B cell (primary cell): Measurements from ENCODE around the gene KMT2C. TPM values are rescaled to one million over a fixed set of nuclear protein-coding genes. Genes with fewer than 3 reads are reported as not detected.
"Not testable (repeated sequence)": the region's sequence is repeated elsewhere in the genome, so short reads cannot be mapped to it uniquely, and the experiment has no call there.

ENCODE experiments used
- ATAC-seq: fragments of 200-7000 bp; cut with Tn5 transposase; one replicate; pipeline ENCODE4 v1.10.0; 2021; ENCODE audit warnings: low read depth, mild to moderate bottlenecking, moderate number of reproducible peaks, moderate library complexity
- CTCF ChIA-PET: fragments of 350-600 bp; sonication (Branson Sonifier 250); formaldehyde crosslinking; loops from one replicate; lab custom pipeline; 2021; ENCODE audit warnings: antibody characterized with exemption, inconsistent platforms; lab: Charles Lee
- POLR2A ChIA-PET: fragments of 350-600 bp; sonication (Branson Sonifier 250); formaldehyde crosslinking; loops from one replicate; lab custom pipeline; 2021; ENCODE audit warnings: antibody characterized with exemption; lab: Charles Lee
- DNase-seq: peaks from one replicate; pipeline ENCODE4 v3.0.0; 2013
- H2AFZ ChIP-seq: 2 replicates; pipeline ENCODE4 v1.6.1; 2012; ENCODE audit warnings: mild to moderate bottlenecking, low read depth, low read length; ENCODE audit not compliant: insufficient read depth, poor library complexity, severe bottlenecking
- H3K27ac ChIP-seq, 2 donors: 1 replicate in 1 of 2; 2 replicates in 1 of 2; pipeline ENCODE4 v1.5.1; 2012 to 2013; ENCODE audit warnings: low read length in 2 of 2, mild to moderate bottlenecking in 2 of 2, moderate library complexity in 1 of 2
- H3K27me3 ChIP-seq, 4 experiments: fragments of 200-600 bp in 1 of 4; sonication (generic) in 1 of 4; replicated peaks in 1 of 4; 1 replicate in 2 of 4; 2 replicates in 2 of 4; pipeline versions ENCODE4 v1.6.1 to v1.7.0; 2013 to 2016; ENCODE audit warnings: low read length in 3 of 4, mild to moderate bottlenecking in 2 of 4, mixed read lengths in 1 of 4, moderate library complexity in 1 of 4; ENCODE audit not compliant: insufficient read depth in 4 of 4, control insufficient read depth in 3 of 4; ENCODE audit errors: control extremely low read depth in 1 of 4
- H3K36me3 ChIP-seq, 2 experiments: replicated peaks in 1 of 2; 1 replicate in 1 of 2; 2 replicates in 1 of 2; pipeline versions ENCODE4 v1.6.1 to v1.7.1; 2013; ENCODE audit warnings: low read length in 1 of 2; ENCODE audit not compliant: insufficient read depth in 2 of 2, control insufficient read depth in 1 of 2; ENCODE audit errors: control extremely low read depth in 1 of 2, extremely low read depth in 1 of 2
- H3K4me1 ChIP-seq, 2 donors: fragments of 200-600 bp in 1 of 2; sonication (generic) in 1 of 2; 1 replicate in 1 of 2; 2 replicates in 1 of 2; pipeline versions ENCODE4 v1.5.1 to v1.6.1; 2013 to 2017; ENCODE audit warnings: low read length in 2 of 2; ENCODE audit not compliant: control insufficient read depth in 2 of 2, insufficient read depth in 2 of 2
- H3K4me2 ChIP-seq: replicated peaks from 2 replicates; pipeline ENCODE3; 2012; ENCODE audit warnings: mild to moderate bottlenecking, low read depth, low read length; ENCODE audit not compliant: poor library complexity, severe bottlenecking
- H3K4me3 ChIP-seq, 5 experiments: fragments of 200-600 bp in 1 of 5; sonication (generic) in 1 of 5; 1 replicate in 3 of 5; 2 replicates in 2 of 5; pipeline versions ENCODE4 v1.5.1 to v1.7.0; 2011 to 2016; ENCODE audit warnings: low read length in 4 of 5, mild to moderate bottlenecking in 4 of 5, low read depth in 2 of 5, control low read depth in 1 of 5, moderate library complexity in 1 of 5; ENCODE audit not compliant: insufficient read depth in 1 of 5; ENCODE audit errors: control extremely low read depth in 1 of 5, extremely low read depth in 1 of 5
- H3K79me2 ChIP-seq: fragments of 200-600 bp; sonication (generic); one replicate; pipeline ENCODE4 v1.6.0; 2016; ENCODE audit warnings: low read length; ENCODE audit not compliant: control insufficient read depth, insufficient read depth
- H3K9ac ChIP-seq: fragments of 200-600 bp; sonication (generic); 2 replicates; pipeline ENCODE4 v1.6.1; 2017; ENCODE audit warnings: mild to moderate bottlenecking, low read length, moderate library complexity
- H3K9me3 ChIP-seq, 3 donors: one replicate each; pipeline versions ENCODE4 v1.6.1 to v1.7.1; 2013; ENCODE audit warnings: low read length in 2 of 3; ENCODE audit not compliant: control insufficient read depth in 2 of 3, insufficient read depth in 1 of 3; ENCODE audit errors: control extremely low read depth in 1 of 3
- H4K20me1 ChIP-seq: 2 replicates; pipeline ENCODE4 v1.6.0; 2012; ENCODE audit warnings: mild to moderate bottlenecking, low read length; ENCODE audit not compliant: insufficient read depth, control insufficient read depth, poor library complexity, severe bottlenecking
- H3K27ac Mint-ChIP-seq: one replicate; pipeline ENCODE4 v1.8.0; 2021; ENCODE audit warnings: mixed read lengths
- H3K27me3 Mint-ChIP-seq: one replicate; pipeline ENCODE4 v1.8.0; 2021; ENCODE audit warnings: mixed read lengths
- H3K4me1 Mint-ChIP-seq: one replicate; pipeline ENCODE4 v1.8.0; 2021; ENCODE audit warnings: mixed read lengths
- H3K4me3 Mint-ChIP-seq: one replicate; pipeline ENCODE4 v1.8.0; 2021; ENCODE audit warnings: mixed read lengths
- H3K9me3 Mint-ChIP-seq: one replicate; pipeline ENCODE4 v1.8.0; 2022; ENCODE audit warnings: mixed read lengths; ENCODE audit not compliant: insufficient read depth
- WGBS: methylation state at CpG from one replicate; pipeline ENCODE4 v1.1.5; 2013; ENCODE audit warnings: missing lambda C conversion rate; ENCODE audit not compliant: insufficient coverage; 5-methylcytosine and 5-hydroxymethylcytosine counted together
- intact Hi-C: fragments of 100-400 bp; cut with micrococcal nuclease; formaldehyde crosslinking; loops from one replicate; pipeline ENCODE4 v1.10.0; 2022
- polyA plus RNA-seq: library from polyadenylated mRNA; depleted of rRNA; stranded (reverse); fragments of >200 nt; gene quantifications from 2 replicates; pipeline ENCODE4 v1.2.3, GENCODE V29; 2012
- total RNA-seq, 2 donors: library from RNA; stranded (reverse); fragments of 120-200 nt in 1 of 2; gene quantifications; 1 replicate in 1 of 2; 2 replicates in 1 of 2; pipeline versions ENCODE4 v1.2.3 to v1.2.4, GENCODE V29; 2013 to 2022

The KMT2C gene
- total and polyA plus RNA-seq, 2 donors (not counting 1 experiment from before 2014, with no cell fraction given): 14.9 to 171 TPM

GRCh38 chr7:152245417-152245816 is 190.4 kb downstream of the KMT2C start:
- ATAC-seq, H4K20me1 ChIP-seq, H3K9ac ChIP-seq, H3K4me3 ChIP-seq, H3K4me1 Mint-ChIP-seq, CTCF ChIA-PET, H3K4me1 ChIP-seq, DNase-seq, H3K9me3 Mint-ChIP-seq, intact Hi-C loops, H3K27me3 Mint-ChIP-seq, H3K9me3 ChIP-seq, H3K27me3 ChIP-seq, H3K27ac Mint-ChIP-seq, H3K79me2 ChIP-seq, H3K27ac ChIP-seq, H3K4me3 Mint-ChIP-seq, H2AFZ ChIP-seq, POLR2A ChIA-PET, H3K4me2 ChIP-seq: not testable (repeated sequence)
- peaks cover 5 to 13% of the 10 kb centered on the region in 2 experiments for H3K36me3 ChIP-seq
- no CpG with 5 or more reads among the region's 2 CpGs for WGBS

- H3K36me3 ChIP-seq: peaks cover 4 to 11% of the 10 kb centered on the region in 2 experiments
- H3K4me3 Mint-ChIP-seq, H3K27ac ChIP-seq, H3K27me3 Mint-ChIP-seq, DNase-seq, H3K4me1 Mint-ChIP-seq, CTCF ChIA-PET, H4K20me1 ChIP-seq, H3K4me1 ChIP-seq, H3K4me3 ChIP-seq, H3K9ac ChIP-seq, ATAC-seq, H3K27ac Mint-ChIP-seq, H3K27me3 ChIP-seq, H2AFZ ChIP-seq, H3K79me2 ChIP-seq, H3K4me2 ChIP-seq, intact Hi-C loops, H3K9me3 Mint-ChIP-seq, POLR2A ChIA-PET, H3K9me3 ChIP-seq: not testable (repeated sequence)
- WGBS: 100% methylated on average over 1 of the region's 11 CpGs
These were observed 192.3 kb downstream of the KMT2C start for GRCh38 chr7:152243464-152243863.

GRCh38 chr7:152241301-152241700 is 194.5 kb downstream of the KMT2C start:
- H3K27ac Mint-ChIP-seq, H3K27me3 ChIP-seq, DNase-seq, ATAC-seq, H2AFZ ChIP-seq, intact Hi-C loops, H3K9ac ChIP-seq, H3K4me3 Mint-ChIP-seq, H3K4me2 ChIP-seq, H3K79me2 ChIP-seq, H3K4me1 ChIP-seq, H3K36me3 ChIP-seq, H3K9me3 ChIP-seq, H3K9me3 Mint-ChIP-seq, H3K4me3 ChIP-seq, H3K4me1 Mint-ChIP-seq, H4K20me1 ChIP-seq, POLR2A ChIA-PET, H3K27me3 Mint-ChIP-seq, H3K27ac ChIP-seq, CTCF ChIA-PET: not testable (repeated sequence)
- 82% methylated on average over 4 of the region's 8 CpGs for WGBS

- POLR2A ChIA-PET, H4K20me1 ChIP-seq, H3K9ac ChIP-seq, DNase-seq, H3K9me3 ChIP-seq, H3K27me3 Mint-ChIP-seq, H3K4me3 ChIP-seq, H3K9me3 Mint-ChIP-seq, intact Hi-C loops, H2AFZ ChIP-seq, H3K4me3 Mint-ChIP-seq, CTCF ChIA-PET, H3K79me2 ChIP-seq, H3K36me3 ChIP-seq, H3K27ac Mint-ChIP-seq, H3K27me3 ChIP-seq, ATAC-seq, H3K27ac ChIP-seq, H3K4me1 ChIP-seq, H3K4me2 ChIP-seq, H3K4me1 Mint-ChIP-seq: not testable (repeated sequence)
- WGBS: no CpG with 5 or more reads among the region's 5 CpGs
These were observed 199.5 kb downstream of the KMT2C start for GRCh38 chr7:152236306-152236705.
